Measurements from ENCODE around the gene SLC5A12. TPM values are rescaled to one million over a fixed set of nuclear protein-coding genes. Genes with fewer than 3 reads are reported as not detected.

Gene SLC5A12
- total RNA-seq, result not detected in 2 replicates

- DNase-seq, result no peak
- ChIA-PET POLR2A (no interaction called here), CTCF (no interaction called here)
- no peak within 1 kb of the TSS for H3K27ac Mint-ChIP-seq
- H3K4me1 Mint-ChIP-seq, result no peaks in the 10 kb centered on the region
- H3K4me3 Mint-ChIP-seq, result no peak within 1 kb of the TSS
- no peaks in the 10 kb centered on the region for H3K36me3 Mint-ChIP-seq (ENCODE audit: low read depth)
- H3K27me3 Mint-ChIP-seq, result no peaks in the 10 kb centered on the region
- intact Hi-C loops (cut with micrococcal nuclease), result no loop called here
- H3K9me3 Mint-ChIP-seq, result peaks cover 2% of the 10 kb centered on the region
- ATAC-seq (ENCODE audit: low read depth), result no peak
- no peak for TF ChIP-seq CTCF (IDR thresholded peaks at IDR 0.05)
Observed at GRCh38 chr11:26721948-26722475, at the start of gene SLC5A12. TSS of gene SLC5A12 (minus strand) at chr11:26722060. CDS start at chr11:26721714, 346 bp downstream.

- ATAC-seq (ENCODE audit: low read depth), result no peak
- TF ChIP-seq CTCF (IDR thresholded peaks at IDR 0.05), result no peak
- H3K4me3 Mint-ChIP-seq, result no peak overlapping the region
- H3K9me3 Mint-ChIP-seq, result no peaks in the 10 kb centered on the region
- no peaks in the 10 kb centered on the region for H3K27me3 Mint-ChIP-seq
- no peak overlapping the region for H3K27ac Mint-ChIP-seq
- POLR2A ChIA-PET, result no interaction called here
- no peak for DNase-seq
- CTCF ChIA-PET, result no interaction called here
- intact Hi-C loops (cut with micrococcal nuclease), result no loop called here
- H3K36me3 Mint-ChIP-seq (ENCODE audit: low read depth), result no peaks in the 10 kb centered on the region
- H3K4me1 Mint-ChIP-seq, result no peaks in the 10 kb centered on the region
Observed at GRCh38 chr11:26769027-26769426, 47.2 kb upstream of the SLC5A12 start.

GRCh38 chr11:26767060-26767459, 45.2 kb upstream of the SLC5A12 start:
- Mint-ChIP-seq H3K4me1 (no peaks in the 10 kb centered on the region), H3K4me3 (no peak overlapping the region), H3K27me3 (no peaks in the 10 kb centered on the region), H3K9me3 (no peaks in the 10 kb centered on the region), H3K27ac (no peak overlapping the region), H3K36me3 (ENCODE audit: low read depth) (no peaks in the 10 kb centered on the region)
- ATAC-seq (ENCODE audit: low read depth) (no peak), DNase-seq (no peak)
- POLR2A ChIA-PET, result no interaction called here
- TF ChIP-seq CTCF (IDR thresholded peaks at IDR 0.05), result no peak
- intact Hi-C loops (cut with micrococcal nuclease), result no loop called here
- CTCF ChIA-PET, result no interaction called here

GRCh38 chr11:26765323-26765722, 43.5 kb upstream of the SLC5A12 start:
- Mint-ChIP-seq H3K27ac (no peak overlapping the region), H3K27me3 (no peaks in the 10 kb centered on the region), H3K9me3 (no peaks in the 10 kb centered on the region), H3K36me3 (ENCODE audit: low read depth) (no peaks in the 10 kb centered on the region), H3K4me3 (no peak overlapping the region), H3K4me1 (no peaks in the 10 kb centered on the region)
- TF ChIP-seq CTCF (IDR thresholded peaks at IDR 0.05), result no peak
- ATAC-seq (ENCODE audit: low read depth) (no peak), DNase-seq (no peak)
- intact Hi-C loops (cut with micrococcal nuclease), result no loop called here
- ChIA-PET POLR2A (no interaction called here), CTCF (no interaction called here)

GRCh38 chr11:26764825-26765224, 43.0 kb upstream of the SLC5A12 start:
- no peak overlapping the region for H3K27ac Mint-ChIP-seq
- no peaks in the 10 kb centered on the region for H3K27me3 Mint-ChIP-seq
- TF ChIP-seq CTCF (IDR thresholded peaks at IDR 0.05), result no peak
- ATAC-seq (ENCODE audit: low read depth) (no peak), DNase-seq (no peak)
- intact Hi-C loops (cut with micrococcal nuclease), result no loop called here
- H3K4me3 Mint-ChIP-seq, result no peak overlapping the region
- H3K36me3 Mint-ChIP-seq (ENCODE audit: low read depth), result no peaks in the 10 kb centered on the region
- H3K9me3 Mint-ChIP-seq, result no peaks in the 10 kb centered on the region
- ChIA-PET POLR2A (no interaction called here), CTCF (no interaction called here)
- no peaks in the 10 kb centered on the region for H3K4me1 Mint-ChIP-seq
